ENCODE data around the gene UBE2D2.

DNA sequence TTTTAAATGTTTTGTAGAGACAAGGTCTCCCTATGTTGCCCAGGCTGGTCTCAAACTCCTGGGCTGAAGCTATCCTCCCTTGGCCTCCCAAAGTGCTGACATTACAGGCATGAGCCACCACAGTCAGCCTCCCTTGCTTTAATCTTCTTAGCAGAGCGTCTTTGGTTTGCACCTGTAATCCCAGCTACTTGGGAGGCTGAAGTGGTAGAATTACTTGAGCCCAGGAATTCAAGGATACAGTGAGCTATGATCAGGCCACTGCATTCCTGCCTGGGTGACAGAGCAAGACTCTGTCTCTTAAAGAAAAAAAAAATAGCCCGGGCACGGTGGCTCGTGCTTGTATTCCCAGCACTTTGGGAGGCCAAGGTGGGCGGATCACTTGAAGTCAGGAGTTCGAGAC, 27.8 kb downstream of the UBE2D2 start:
- TF ChIP-seq EZH2 (IDR thresholded peaks at IDR 0.05; ENCODE audit: insufficient read depth, poor library complexity, severe bottlenecking) (no peak), EZH2phosphoT487 (IDR thresholded peaks at IDR 0.05; ENCODE audit: insufficient read depth, low read depth) (no peak)

All from GM23248 (cell line).